Neuronal stem cell (in vitro differentiated cells): Measurements from ENCODE around the gene GPR17.
A peak's percentile ranks its signal among the peaks of the same experiment; 100 is the strongest.

Experiments
- DNase-seq: peaks from one replicate; pipeline ENCODE4 v3.0.0-alpha.2; 2013; ENCODE audit warnings: low spot score
- H2AFZ ChIP-seq: one replicate; pipeline ENCODE4 v1.6.1; 2013; ENCODE audit warnings: mild to moderate bottlenecking, low read length, inconsistent platforms
- H2AK5ac ChIP-seq: 2 replicates; pipeline ENCODE4 v1.6.1; 2013; ENCODE audit warnings: low read depth, mild to moderate bottlenecking, inconsistent platforms, low read length, moderate library complexity, mixed read lengths
- H2BK120ac ChIP-seq: 2 replicates; pipeline ENCODE4 v1.6.1; 2013; ENCODE audit warnings: low read depth, mild to moderate bottlenecking, inconsistent platforms, low read length, moderate library complexity, mixed read lengths
- H2BK12ac ChIP-seq: one replicate; pipeline ENCODE4 v1.6.1; 2013; ENCODE audit warnings: low read length, inconsistent platforms
- H2BK15ac ChIP-seq: 2 replicates; pipeline ENCODE4 v1.6.1; 2013; ENCODE audit warnings: mild to moderate bottlenecking, low read length, inconsistent platforms, mixed read lengths
- H2BK5ac ChIP-seq: one replicate; pipeline ENCODE4 v1.6.1; 2013; ENCODE audit warnings: inconsistent platforms, mild to moderate bottlenecking, low read length, moderate library complexity
- H3K14ac ChIP-seq: one replicate; pipeline ENCODE4 v1.6.1; 2013; ENCODE audit warnings: low read length, inconsistent platforms
- H3K18ac ChIP-seq: 2 replicates; pipeline ENCODE4 v1.6.1; 2013; ENCODE audit warnings: low read length, inconsistent platforms
- H3K23ac ChIP-seq: 2 replicates; pipeline ENCODE4 v1.6.1; 2013; ENCODE audit warnings: low read depth, mild to moderate bottlenecking, mixed read lengths, low read length, inconsistent platforms; ENCODE audit not compliant: poor library complexity
- H3K27ac ChIP-seq: replicated peaks from 3 replicates; pipeline ENCODE4 v1.5.1; 2013; ENCODE audit warnings: low read length, inconsistent platforms
- H3K27me3 ChIP-seq, 3 experiments: 2 replicates each; pipeline ENCODE4 v1.6.1; 2013; ENCODE audit warnings: low read length in 3 of 3, mild to moderate bottlenecking in 2 of 3, inconsistent platforms in 1 of 3, low read depth in 1 of 3, mixed read lengths in 1 of 3, moderate library complexity in 1 of 3; ENCODE audit not compliant: control insufficient read depth in 3 of 3, insufficient read depth in 3 of 3
- H3K36me3 ChIP-seq, 2 donors: replicated peaks in 1 of 2; 2 replicates each; pipeline ENCODE4 v1.6.1; 2013; ENCODE audit warnings: low read length in 2 of 2; ENCODE audit not compliant: control insufficient read depth in 2 of 2, insufficient read depth in 2 of 2
- H3K4ac ChIP-seq: 2 replicates; pipeline ENCODE4 v1.6.1; 2013; ENCODE audit warnings: inconsistent platforms, mild to moderate bottlenecking, low read length, moderate library complexity
- H3K4me1 ChIP-seq, 2 donors: 1 replicate in 1 of 2; 2 replicates in 1 of 2; pipeline ENCODE4 v1.6.1; 2013; ENCODE audit warnings: low read length in 2 of 2, low read depth in 1 of 2; ENCODE audit not compliant: control insufficient read depth in 2 of 2, insufficient read depth in 1 of 2
- H3K4me2 ChIP-seq: one replicate; pipeline ENCODE4 v1.6.1; 2013; ENCODE audit warnings: mild to moderate bottlenecking, low read length, inconsistent platforms; ENCODE audit not compliant: insufficient read depth, poor library complexity, severe bottlenecking
- H3K4me3 ChIP-seq, 2 donors: 2 replicates each; pipeline ENCODE4 v1.5.1; 2013; ENCODE audit warnings: low read length in 2 of 2, mild to moderate bottlenecking in 2 of 2, inconsistent platforms in 1 of 2, moderate library complexity in 1 of 2
- H3K79me1 ChIP-seq: one replicate; pipeline ENCODE4 v1.6.1; 2013; ENCODE audit warnings: low read depth, mild to moderate bottlenecking, inconsistent platforms, low read length, moderate library complexity
- H3K9ac ChIP-seq: one replicate; pipeline ENCODE4 v1.6.1; 2013; ENCODE audit warnings: mild to moderate bottlenecking, low read depth, low read length, inconsistent platforms; ENCODE audit not compliant: poor library complexity
- H3K9me3 ChIP-seq, 2 donors: replicated peaks in 1 of 2; 2 replicates each; pipeline versions ENCODE3 to v1.6.1; 2013; ENCODE audit warnings: low read length in 2 of 2, mild to moderate bottlenecking in 2 of 2, inconsistent platforms in 1 of 2, low read depth in 1 of 2, mixed read lengths in 1 of 2, moderate library complexity in 1 of 2; ENCODE audit not compliant: control insufficient read depth in 2 of 2, insufficient read depth in 1 of 2
- H4K8ac ChIP-seq: one replicate; pipeline ENCODE4 v1.6.1; 2013; ENCODE audit warnings: low read depth, mild to moderate bottlenecking, inconsistent platforms, low read length, moderate library complexity
- H4K91ac ChIP-seq: one replicate; pipeline ENCODE4 v1.6.1; 2013; ENCODE audit warnings: low read length, low read depth, mild to moderate bottlenecking, inconsistent platforms; ENCODE audit not compliant: poor library complexity
- WGBS, 2 donors: extraction: QIAGEN DNeasy Blood & Tissue Kit; methylation state at CpG; one replicate each; pipeline ENCODE4 v1.1.7; 2013; ENCODE audit warnings: missing lambda C conversion rate in 2 of 2, mixed read lengths in 1 of 2; ENCODE audit not compliant: insufficient read length in 2 of 2, insufficient replicate concordance in 1 of 2; ENCODE audit errors: extremely low coverage in 2 of 2; 5-methylcytosine and 5-hydroxymethylcytosine counted together

GPR17 gene

DNA sequence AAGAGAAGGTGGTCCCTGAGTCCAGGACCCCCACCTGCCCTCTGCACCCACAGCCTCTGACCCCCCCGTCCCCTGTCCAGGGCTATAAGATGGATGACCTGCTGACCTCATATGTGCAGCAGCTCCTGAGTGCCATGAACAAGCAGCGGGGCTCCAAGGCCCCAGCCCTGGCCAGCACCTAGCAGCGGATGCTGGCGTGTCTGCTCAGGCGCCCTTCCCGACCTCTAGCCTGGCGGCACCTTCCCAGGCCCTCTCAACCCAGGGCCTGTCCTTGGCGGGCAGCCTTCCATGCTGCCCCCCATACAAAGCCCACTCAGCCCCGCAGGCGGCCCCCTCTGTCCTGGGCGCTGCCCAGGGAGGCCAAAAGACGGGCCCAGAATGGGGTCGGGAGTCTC is 8.7 kb upstream of the GPR17 start:
- Histone ChIP-seq H3K9me3 (no peaks in the 10 kb centered on the region), H3K79me1 (no peaks in the 10 kb centered on the region), H2BK120ac (peak overlapping the region; percentile 61), H4K8ac (peak overlapping the region; percentile 82), H3K27ac (no peak overlapping the region), H3K36me3 (no peaks in the 10 kb centered on the region), H3K4me3 (no peak overlapping the region), H2BK5ac (peak overlapping the region; percentile 39), H2AFZ (peak overlapping the region; percentile 85), H2AK5ac (peak overlapping the region; percentile 97), H2BK12ac (peak overlapping the region; percentile 41), H2BK15ac (peak overlapping the region; percentile 64), H3K4me1 (peaks cover 7 to 16% of the 10 kb centered on the region in 2 donors), H3K9ac (no peak overlapping the region), H3K18ac (peak overlapping the region; percentile 93), H3K27me3 (no peaks in the 10 kb centered on the region), H3K14ac (peak overlapping the region; percentile 82), H4K91ac (no peak overlapping the region), H3K4me2 (no peak overlapping the region), H3K4ac (peak overlapping the region; percentile 37), H3K23ac (peak overlapping the region; percentile 73)
- no peak for DNase-seq
- no CpG with 5 or more reads among the region's 13 CpGs for WGBS, 2 donors

DNA sequence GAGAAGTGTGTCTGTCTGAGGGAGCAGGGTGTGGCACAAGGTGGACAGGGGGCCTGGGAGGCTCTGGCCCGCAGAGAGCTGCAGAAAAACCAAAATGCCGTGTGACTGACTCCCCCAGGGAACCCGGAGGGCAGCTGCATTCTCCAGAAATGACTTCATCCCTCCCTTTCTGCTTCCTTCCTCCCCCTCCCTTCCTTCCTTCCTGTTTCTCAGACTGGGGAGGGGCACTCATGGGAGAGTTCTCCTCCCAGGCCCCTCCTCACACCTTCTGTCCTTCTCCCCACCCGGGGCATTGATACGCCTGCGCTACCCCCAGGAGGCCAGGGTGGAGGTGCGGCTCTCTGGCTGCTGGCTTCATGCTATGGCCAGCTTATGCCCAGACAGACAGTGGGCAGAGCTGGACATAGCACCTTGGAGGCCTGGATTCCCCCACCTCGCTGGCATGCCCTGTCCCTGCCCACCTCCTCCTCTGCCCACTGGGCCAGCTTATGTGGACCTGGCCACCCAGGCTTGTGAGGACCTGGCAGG is 8.2 kb upstream of the GPR17 start:
- Histone ChIP-seq H3K14ac (peak overlapping the region; percentile 82), H2BK15ac (peak overlapping the region; percentile 91), H2BK5ac (no peak overlapping the region), H3K4me3 (no peak overlapping the region), H2AK5ac (peak overlapping the region; percentile 97), H3K9me3 (no peaks in the 10 kb centered on the region), H3K27me3 (no peaks in the 10 kb centered on the region), H2BK120ac (peak overlapping the region; percentile 87), H3K4ac (no peak overlapping the region), H3K36me3 (no peaks in the 10 kb centered on the region), H2BK12ac (peak overlapping the region; percentile 98), H3K4me1 (peaks cover 7 to 16% of the 10 kb centered on the region in 2 donors), H3K79me1 (no peaks in the 10 kb centered on the region), H3K4me2 (no peak overlapping the region), H3K18ac (peak overlapping the region; percentile 96), H3K23ac (peak overlapping the region; percentile 91), H2AFZ (peak overlapping the region; percentile 85), H3K27ac (no peak overlapping the region), H3K9ac (peak overlapping the region; percentile 70), H4K91ac (no peak overlapping the region), H4K8ac (peak overlapping the region; percentile 96)
- WGBS, 2 donors, result no CpG with 5 or more reads among the region's 8 CpGs
- no peak for DNase-seq

DNA sequence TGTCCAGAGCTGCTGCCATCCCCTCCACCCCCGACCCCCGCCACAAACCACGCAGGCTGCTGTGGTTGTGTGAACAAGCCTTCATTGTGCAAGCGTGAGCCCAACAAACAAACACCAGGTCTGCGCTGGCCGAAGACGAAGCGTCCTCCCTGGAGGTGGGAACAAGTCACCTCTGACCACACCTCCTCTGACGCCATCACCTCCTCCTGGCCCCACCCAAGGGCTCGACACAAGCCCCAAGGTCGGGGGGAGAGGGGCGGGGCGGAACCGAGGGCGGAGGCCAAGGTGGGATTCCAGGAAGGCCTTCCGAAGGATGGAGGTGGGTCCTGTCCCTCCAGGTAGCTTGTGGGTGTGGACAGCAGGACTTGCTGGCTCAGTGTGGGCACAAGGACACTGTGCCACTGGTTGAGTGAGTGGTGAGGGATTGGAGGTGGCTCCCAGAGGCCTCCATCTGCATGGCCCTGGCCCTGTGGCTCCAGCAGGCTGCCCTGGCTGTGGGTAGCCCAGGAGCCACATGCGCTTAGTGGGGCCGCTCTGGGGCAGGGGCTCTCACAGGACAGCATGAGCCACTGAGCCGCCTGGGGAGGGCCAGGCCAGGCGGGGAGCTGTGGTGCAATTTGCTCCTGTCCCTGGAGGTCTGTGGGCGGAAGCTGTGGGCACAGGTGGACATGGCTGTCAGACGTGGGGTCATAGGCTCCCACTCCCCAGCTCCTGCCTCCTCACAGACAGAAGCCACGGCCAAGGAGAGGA is 7.4 kb upstream of the GPR17 start:
- Histone ChIP-seq H2BK5ac (no peak overlapping the region), H3K4me1 (peaks cover 11 to 16% of the 10 kb centered on the region in 2 donors), H3K23ac (peak overlapping the region; percentile 91), H2AFZ (peak overlapping the region; percentile 85), H2BK15ac (peak overlapping the region; percentile 91), H2BK120ac (peak overlapping the region; percentile 87), H2BK12ac (peak overlapping the region; percentile 25), H2AK5ac (peak overlapping the region; percentile 96), H3K79me1 (no peaks in the 10 kb centered on the region), H3K9ac (peak overlapping the region; percentile 15), H3K4ac (peak overlapping the region; percentile 46), H3K4me3 (no peak overlapping the region), H3K9me3 (no peaks in the 10 kb centered on the region), H4K91ac (peak overlapping the region; percentile 81), H3K27me3 (no peaks in the 10 kb centered on the region), H3K27ac (no peak overlapping the region), H3K4me2 (no peak overlapping the region), H3K36me3 (no peaks in the 10 kb centered on the region), H4K8ac (peak overlapping the region; percentile 23), H3K18ac (peak overlapping the region; percentile 96), H3K14ac (peak overlapping the region; percentile 4)
- no CpG with 5 or more reads among the region's 23 CpGs for WGBS, 2 donors
- DNase-seq, result no peak

DNA sequence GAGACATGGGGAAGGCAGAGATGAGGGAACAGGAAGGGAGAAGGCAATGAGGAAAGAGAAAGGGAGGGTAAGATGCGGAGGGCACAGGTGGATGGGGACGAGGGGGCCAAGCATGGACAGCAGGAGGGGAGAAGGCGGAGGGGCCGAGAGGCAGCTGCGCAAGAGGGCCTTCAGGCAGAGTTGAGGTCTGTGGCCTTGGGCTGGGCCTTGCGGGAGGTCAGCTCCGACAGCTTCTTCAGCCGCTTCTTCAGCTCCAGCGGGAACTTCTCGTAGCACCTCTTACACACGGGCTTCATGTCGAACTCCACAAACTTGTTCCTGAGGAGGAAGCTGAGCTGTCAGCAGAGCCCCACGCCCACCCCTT is 6.9 kb upstream of the GPR17 start:
- Histone ChIP-seq H4K8ac (no peak overlapping the region), H3K4me3 (no peak overlapping the region), H3K9ac (no peak overlapping the region), H2BK15ac (no peak overlapping the region), H3K23ac (no peak overlapping the region), H3K79me1 (no peaks in the 10 kb centered on the region), H2BK5ac (no peak overlapping the region), H3K4me2 (no peak overlapping the region), H3K36me3 (no peaks in the 10 kb centered on the region), H2BK120ac (no peak overlapping the region), H2AK5ac (no peak overlapping the region), H2AFZ (no peak overlapping the region), H3K14ac (no peak overlapping the region), H3K27ac (no peak overlapping the region), H3K4ac (no peak overlapping the region), H3K18ac (no peak overlapping the region), H4K91ac (no peak overlapping the region), H3K4me1 (peaks cover 11 to 16% of the 10 kb centered on the region in 2 donors), H3K9me3 (no peaks in the 10 kb centered on the region), H3K27me3 (no peaks in the 10 kb centered on the region), H2BK12ac (peak overlapping the region; percentile 25)
- no CpG with 5 or more reads among the region's 13 CpGs for WGBS, 2 donors
- DNase-seq, result no peak
